HUES64 (cell line): ENCODE results near the gene NT5DC2.
"Not testable (repeated sequence)": the region's sequence is repeated elsewhere in the genome, so short reads cannot be mapped to it uniquely, and the experiment has no call there.

ENCODE experiments used
- H3K27ac ChIP-seq: 2 replicates; pipeline ENCODE4 v1.7.0; 2013; ENCODE audit warnings: low read depth, low read length, inconsistent platforms
- H3K27me3 ChIP-seq: 2 replicates; pipeline ENCODE4 v1.6.1; 2013; ENCODE audit warnings: mild to moderate bottlenecking, low read length; ENCODE audit not compliant: insufficient read depth
- H3K36me3 ChIP-seq: 2 replicates; pipeline ENCODE4 v1.6.1; 2013; ENCODE audit warnings: mild to moderate bottlenecking, low read length; ENCODE audit not compliant: insufficient read depth
- H3K4me1 ChIP-seq: 2 replicates; pipeline ENCODE4 v1.6.1; 2013; ENCODE audit warnings: mild to moderate bottlenecking, low read length, moderate library complexity; ENCODE audit not compliant: insufficient read depth
- H3K4me3 ChIP-seq: 2 replicates; pipeline ENCODE4 v1.5.1; 2013; ENCODE audit warnings: mild to moderate bottlenecking, low read length, moderate library complexity
- H3K9ac ChIP-seq: 2 replicates; pipeline ENCODE4 v1.6.1; 2013; ENCODE audit warnings: mild to moderate bottlenecking, low read depth, low read length
- H3K9me3 ChIP-seq: 2 replicates; pipeline ENCODE4 v1.6.1; 2013; ENCODE audit warnings: low read depth, low read length; ENCODE audit not compliant: insufficient read depth
- WGBS: fragments of 150-250, 120-280 bp; methylation state at CpG from one replicate; pipeline ENCODE4 v1.1.7; 2013; ENCODE audit warnings: missing lambda C conversion rate; 5-methylcytosine and 5-hydroxymethylcytosine counted together

The NT5DC2 gene

GRCh38 chr3:52528586-52529375 lies 4.9 kb downstream of the NT5DC2 start:
- H3K9me3 ChIP-seq = no peaks in the 10 kb centered on the region
- H3K27ac ChIP-seq = no peak overlapping the region
- peaks cover 66% of the 10 kb centered on the region for H3K36me3 ChIP-seq
- 94% methylated on average over 25 of the region's 25 CpGs for WGBS
- H3K9ac ChIP-seq = no peak overlapping the region
- no peak overlapping the region for H3K4me3 ChIP-seq
- H3K27me3 ChIP-seq = no peaks in the 10 kb centered on the region
- peaks cover 10% of the 10 kb centered on the region; the same call in 1 of the 2 replicates for H3K4me1 ChIP-seq

- Histone ChIP-seq H3K4me1 (peaks cover 10% of the 10 kb centered on the region; the same call in 1 of the 2 replicates), H3K36me3 (peaks cover 69% of the 10 kb centered on the region), H3K4me3 (no peak overlapping the region), H3K27ac (no peak overlapping the region), H3K9ac (no peak overlapping the region), H3K27me3 (no peaks in the 10 kb centered on the region), H3K9me3 (no peaks in the 10 kb centered on the region)
- 92% methylated on average over 18 of the region's 18 CpGs for WGBS
Observed at GRCh38 chr3:52527732-52528585, 5.7 kb downstream of the NT5DC2 start.

- Histone ChIP-seq H3K27ac (no peak overlapping the region), H3K4me3 (no peak overlapping the region), H3K9ac (no peak overlapping the region), H3K4me1 (peaks cover 5% of the 10 kb centered on the region; the same call in 1 of the 2 replicates), H3K27me3 (no peaks in the 10 kb centered on the region), H3K9me3 (no peaks in the 10 kb centered on the region), H3K36me3 (peaks cover 69% of the 10 kb centered on the region)
- 94% methylated on average over 14 of the region's 14 CpGs for WGBS
Observed at GRCh38 chr3:52527039-52527731, 6.5 kb downstream of the NT5DC2 start.

- WGBS = 96% methylated on average over 5 of the region's 5 CpGs
- not testable (repeated sequence) for H3K4me3 ChIP-seq, H3K9ac ChIP-seq, H3K27me3 ChIP-seq, H3K9me3 ChIP-seq, H3K27ac ChIP-seq, H3K4me1 ChIP-seq
- peaks cover 69% of the 10 kb centered on the region for H3K36me3 ChIP-seq
Observed at GRCh38 chr3:52526671-52527038, 7.0 kb downstream of the NT5DC2 start.

GRCh38 chr3:52525680-52526561 lies 7.7 kb downstream of the NT5DC2 start:
- Histone ChIP-seq H3K4me3 (no peak overlapping the region), H3K4me1 (no peaks in the 10 kb centered on the region), H3K9me3 (no peaks in the 10 kb centered on the region), H3K36me3 (peaks cover 68% of the 10 kb centered on the region), H3K27ac (no peak overlapping the region), H3K27me3 (no peaks in the 10 kb centered on the region), H3K9ac (no peak overlapping the region)
- 92% methylated on average over 9 of the region's 9 CpGs for WGBS

- Histone ChIP-seq H3K4me1 (no peaks in the 10 kb centered on the region), H3K27ac (no peak overlapping the region), H3K36me3 (peaks cover 59% of the 10 kb centered on the region), H3K4me3 (no peak overlapping the region), H3K27me3 (no peaks in the 10 kb centered on the region), H3K9me3 (no peaks in the 10 kb centered on the region), H3K9ac (no peak overlapping the region)
- WGBS = 94% methylated on average over 34 of the region's 34 CpGs
Observed at GRCh38 chr3:52524752-52525679, 8.6 kb downstream of the NT5DC2 start.

GRCh38 chr3:52524258-52524751 lies 9.4 kb downstream of the NT5DC2 start:
- WGBS = 97% methylated on average over 18 of the region's 18 CpGs
- no peak overlapping the region for H3K9ac ChIP-seq
- no peak overlapping the region for H3K4me3 ChIP-seq
- no peaks in the 10 kb centered on the region for H3K27me3 ChIP-seq
- no peak overlapping the region for H3K27ac ChIP-seq
- no peaks in the 10 kb centered on the region for H3K4me1 ChIP-seq
- peaks cover 57% of the 10 kb centered on the region for H3K36me3 ChIP-seq
- no peaks in the 10 kb centered on the region for H3K9me3 ChIP-seq

GRCh38 chr3:52523386-52524257 lies 10.0 kb downstream of the NT5DC2 start:
- 96% methylated on average over 26 of the region's 26 CpGs for WGBS

GRCh38 chr3:52522651-52523251 lies 10.9 kb downstream of the NT5DC2 start:
- peaks cover 41% of the 10 kb centered on the region for H3K36me3 ChIP-seq
- no peaks in the 10 kb centered on the region for H3K9me3 ChIP-seq
- H3K9ac ChIP-seq = no peak overlapping the region
- no peak overlapping the region for H3K4me3 ChIP-seq
- no peak overlapping the region for H3K27ac ChIP-seq
- no peaks in the 10 kb centered on the region for H3K4me1 ChIP-seq
- peaks cover 8% of the 10 kb centered on the region for H3K27me3 ChIP-seq
- 94% methylated on average over 14 of the region's 14 CpGs for WGBS

More at GRCh38 chr3:52523386-52524257, 10.0 kb downstream of the NT5DC2 start:
- Histone ChIP-seq H3K36me3 (peaks cover 50% of the 10 kb centered on the region), H3K4me3 (no peak overlapping the region), H3K9ac (no peak overlapping the region), H3K9me3 (no peaks in the 10 kb centered on the region), H3K27ac (no peak overlapping the region), H3K27me3 (no peaks in the 10 kb centered on the region), H3K4me1 (no peaks in the 10 kb centered on the region)
